IMR-90 (cell line): ENCODE measurements around the gene ARHGAP10. TPM values are rescaled to one million over a fixed set of nuclear protein-coding genes. Genes with fewer than 3 reads are reported as not detected.

Experiments used
- ATAC-seq: fragments of 200-7000 bp; cut with Tn5 transposase; 2 replicates; pipeline ENCODE4 v1.9.1; 2020; ENCODE audit warnings: low read depth, mild to moderate bottlenecking, moderate library complexity
- BruUV-seq: library from RNA; stranded (reverse); fragments of 400-500 nt; replicated peaks from 2 replicates; lab custom pipeline; 2021; lab: Mats Ljungman, UMichigan
- CTCF ChIA-PET: fragments of 300-600 bp; formaldehyde crosslinking; extraction: SDS; loops from one replicate; lab custom pipeline; 2021; ENCODE audit warnings: antibody characterized with exemption; lab: Yijun Ruan, JAX
- POLR2A ChIA-PET: fragments of 300-600 bp; sonication (Branson Sonifier 250); formaldehyde crosslinking; loops from one replicate; lab custom pipeline; 2022; ENCODE audit warnings: antibody characterized with exemption; ENCODE audit not compliant: unreplicated experiment; lab: Charles Lee
- DNase-seq: peaks from one replicate; pipeline ENCODE4 v3.0.0; 2013
- H2AFZ ChIP-seq: replicated peaks from 2 replicates; pipeline ENCODE3; 2013; ENCODE audit warnings: low read length, mild to moderate bottlenecking; ENCODE audit not compliant: poor library complexity
- H2AK5ac ChIP-seq: 2 replicates; pipeline ENCODE4 v1.6.1; 2013; ENCODE audit warnings: low read depth, low read length, inconsistent platforms
- H2AK9ac ChIP-seq: replicated peaks from 2 replicates; pipeline ENCODE3; 2013; ENCODE audit warnings: mild to moderate bottlenecking, low read depth, low read length, moderate library complexity; ENCODE audit not compliant: poor library complexity
- H2BK120ac ChIP-seq: 2 replicates; pipeline ENCODE4 v1.6.1; 2013; ENCODE audit warnings: low read depth, low read length, inconsistent platforms
- H2BK15ac ChIP-seq: 3 replicates; pipeline ENCODE4 v1.6.1; 2013; ENCODE audit warnings: low read depth, low read length, inconsistent platforms
- H2BK20ac ChIP-seq: 2 replicates; pipeline ENCODE4 v1.6.1; 2013; ENCODE audit warnings: low read depth, mild to moderate bottlenecking, inconsistent platforms, low read length, moderate library complexity
- H2BK5ac ChIP-seq: 2 replicates; pipeline ENCODE4 v1.6.1; 2013; ENCODE audit warnings: mild to moderate bottlenecking, low read depth, low read length, inconsistent platforms; ENCODE audit not compliant: poor library complexity, severe bottlenecking
- H3K14ac ChIP-seq: replicated peaks from 2 replicates; pipeline ENCODE4 v1.6.1; 2013; ENCODE audit warnings: low read depth, low read length, inconsistent platforms
- H3K18ac ChIP-seq: 2 replicates; pipeline ENCODE4 v1.6.1; 2013; ENCODE audit warnings: low read depth, low read length, control low read depth
- H3K23ac ChIP-seq: 2 replicates; pipeline ENCODE4 v1.6.1; 2013; ENCODE audit warnings: low read depth, low read length, inconsistent platforms
- H3K27ac ChIP-seq: 2 replicates; pipeline ENCODE4 v1.5.1; 2013; ENCODE audit warnings: mild to moderate bottlenecking, control low read depth, low read length; ENCODE audit not compliant: insufficient read depth
- H3K27me3 ChIP-seq: 2 replicates; pipeline ENCODE4 v1.6.1; 2013; ENCODE audit warnings: low read length; ENCODE audit not compliant: control insufficient read depth, insufficient read depth
- H3K36me3 ChIP-seq: 2 replicates; pipeline ENCODE4 v1.6.1; 2013; ENCODE audit warnings: low read length, mixed read lengths; ENCODE audit not compliant: control insufficient read depth, insufficient read depth
- H3K4ac ChIP-seq: 2 replicates; pipeline ENCODE4 v1.6.1; 2013; ENCODE audit warnings: low read depth, low read length, inconsistent platforms
- H3K4me1 ChIP-seq: 2 replicates; pipeline ENCODE4 v1.6.1; 2013; ENCODE audit warnings: low read length, mixed read lengths; ENCODE audit not compliant: control insufficient read depth, insufficient read depth
- H3K4me2 ChIP-seq: 2 replicates; pipeline ENCODE4 v1.6.1; 2013; ENCODE audit warnings: low read depth, mild to moderate bottlenecking, control low read depth, low read length, moderate library complexity
- H3K4me3 ChIP-seq: 2 replicates; pipeline ENCODE4 v1.5.1; 2013; ENCODE audit warnings: low read depth, mild to moderate bottlenecking, control low read depth, low read length, moderate library complexity; ENCODE audit not compliant: insufficient read depth
- H3K56ac ChIP-seq: 2 replicates; pipeline ENCODE4 v1.6.1; 2013; ENCODE audit warnings: low read length, inconsistent platforms; ENCODE audit not compliant: insufficient read depth; ENCODE audit errors: extremely low read depth
- H3K79me1 ChIP-seq, 2 experiments: 2 replicates each; pipeline ENCODE4 v1.6.1; 2013; ENCODE audit warnings: low read length in 2 of 2, inconsistent platforms in 1 of 2, low read depth in 1 of 2
- H3K9ac ChIP-seq: 2 replicates; pipeline ENCODE4 v1.6.1; 2013; ENCODE audit warnings: low read depth, low read length, control low read depth
- H3K9me1 ChIP-seq: 2 replicates; pipeline ENCODE4 v1.6.1; 2013; ENCODE audit warnings: low read length, inconsistent platforms; ENCODE audit not compliant: insufficient read depth
- H3K9me3 ChIP-seq: 2 replicates; pipeline ENCODE4 v1.6.1; 2013; ENCODE audit warnings: low read length; ENCODE audit not compliant: control insufficient read depth, insufficient read depth
- H4K20me1 ChIP-seq: 2 replicates; pipeline ENCODE4 v1.6.1; 2013; ENCODE audit warnings: low read length, inconsistent platforms; ENCODE audit not compliant: insufficient read depth
- H4K5ac ChIP-seq: 2 replicates; pipeline ENCODE4 v1.6.1; 2013; ENCODE audit warnings: mild to moderate bottlenecking, low read depth, low read length, control low read depth
- H4K8ac ChIP-seq, 2 experiments: 2 replicates each; pipeline ENCODE4 v1.6.1; 2013; ENCODE audit warnings: low read depth in 2 of 2, low read length in 2 of 2, control low read depth in 1 of 2, inconsistent platforms in 1 of 2
- H4K91ac ChIP-seq: 2 replicates; pipeline ENCODE4 v1.6.1; 2013; ENCODE audit warnings: low read depth, low read length, inconsistent platforms; ENCODE audit not compliant: insufficient read depth
- CEBPB ChIP-seq: IDR thresholded peaks from 2 replicates; pipeline ENCODE4 v1.6.1; 2012; ENCODE audit warnings: low read depth, low read length, improper control_type of control experiment
- WGBS, 2 experiments: methylation state at CpG; one replicate each; pipeline versions ENCODE4 v1.1.5 to v1.1.7; 2013; ENCODE audit warnings: missing lambda C conversion rate in 2 of 2; ENCODE audit not compliant: insufficient read length in 1 of 2; ENCODE audit errors: extremely low coverage in 2 of 2; 5-methylcytosine and 5-hydroxymethylcytosine counted together
- dilution Hi-C: fragments of 300-500 bp; cut with HindIII; formaldehyde crosslinking; loops from one replicate; pipeline ENCODE4 v1.14.3; 2018; ENCODE audit warnings: low sequenced_read_pairs; ENCODE audit not compliant: unreplicated experiment
- in situ Hi-C: fragments of 300-500 bp; cut with MboI; formaldehyde crosslinking; loops from 3 replicates; pipeline ENCODE4 v1.14.3; 2019; ENCODE audit warnings: low sequenced_read_pairs, inconsistent platforms, mixed read lengths
- intact Hi-C: fragments of 100-400 bp; cut with micrococcal nuclease; formaldehyde crosslinking; loops from 2 replicates; pipeline ENCODE4 v1.10.0; 2022
- polyA plus RNA-seq, 3 experiments: library from polyadenylated mRNA; depleted of rRNA; stranded (reverse); fragments of >200 nt; gene quantifications; 2 replicates each; pipeline ENCODE4 v1.2.3, GENCODE V29; 2012; ENCODE audit warnings: low replicate concordance in 1 of 3
- total RNA-seq: library from RNA; depleted of rRNA; stranded (reverse); fragments of >200 nt; gene quantifications from 2 replicates; pipeline ENCODE4 v1.2.3, GENCODE V29; 2012
- TF ChIP-seq, protein P1 (sequence below): fragments of 150-350 bp; IDR thresholded peaks from 2 replicates; pipeline ENCODE4 v1.6.1; 2016; ENCODE audit warnings: low read depth, mild to moderate bottlenecking, low read length, moderate library complexity, borderline replicate concordance

ARHGAP10 gene
- total and polyA plus RNA-seq, 2 of the 4 experiments (the other 2 are of a cell fraction): 27.1 to 29.4 TPM

GRCh38 chr4:147899512-147899911, 167.6 kb downstream of the ARHGAP10 start:
- Histone ChIP-seq H4K8ac (no peak overlapping the region), H2BK120ac (no peak overlapping the region), H4K20me1 (no peaks in the 10 kb centered on the region), H2BK20ac (no peak overlapping the region), H2BK15ac (no peak overlapping the region), H3K14ac (no peak overlapping the region), H3K9me3 (no peaks in the 10 kb centered on the region), H3K18ac (no peak overlapping the region), H3K56ac (no peak overlapping the region), H2AK5ac (no peak overlapping the region), H2AK9ac (no peak overlapping the region), H3K4me2 (no peak overlapping the region), H2BK5ac (no peak overlapping the region), H3K4me3 (no peak overlapping the region), H3K36me3 (no peaks in the 10 kb centered on the region), H3K4me1 (peaks cover 6% of the 10 kb centered on the region), H3K27me3 (no peaks in the 10 kb centered on the region), H3K9ac (no peak overlapping the region), H3K27ac (no peak overlapping the region), H3K9me1 (no peaks in the 10 kb centered on the region; the same call in 1 of the 2 replicates), H3K79me1 (peaks cover 16 to 26% of the 10 kb centered on the region in 2 experiments), H3K23ac (no peak overlapping the region), H4K5ac (no peak overlapping the region), H3K4ac (no peak overlapping the region), H4K91ac (no peak overlapping the region), H2AFZ (no peak overlapping the region)
- ATAC-seq: peak; percentile 12
- dilution Hi-C loops (no loop called here), in situ Hi-C loops (no loop called here), intact Hi-C loops (no loop called here)
- TF ChIP-seq, protein P1, sequence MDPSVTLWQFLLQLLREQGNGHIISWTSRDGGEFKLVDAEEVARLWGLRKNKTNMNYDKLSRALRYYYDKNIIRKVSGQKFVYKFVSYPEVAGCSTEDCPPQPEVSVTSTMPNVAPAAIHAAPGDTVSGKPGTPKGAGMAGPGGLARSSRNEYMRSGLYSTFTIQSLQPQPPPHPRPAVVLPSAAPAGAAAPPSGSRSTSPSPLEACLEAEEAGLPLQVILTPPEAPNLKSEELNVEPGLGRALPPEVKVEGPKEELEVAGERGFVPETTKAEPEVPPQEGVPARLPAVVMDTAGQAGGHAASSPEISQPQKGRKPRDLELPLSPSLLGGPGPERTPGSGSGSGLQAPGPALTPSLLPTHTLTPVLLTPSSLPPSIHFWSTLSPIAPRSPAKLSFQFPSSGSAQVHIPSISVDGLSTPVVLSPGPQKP: no peak
- TF ChIP-seq CEBPB: peak; percentile 61; the same call in 1 of the 2 replicates
- BruUV-seq: no TSS peak
- POLR2A ChIA-PET: no interaction called here
- no CpG with 5 or more reads among the region's 2 CpGs for WGBS, 2 experiments
- CTCF ChIA-PET: no interaction called here
- peak; percentile 59 for DNase-seq
